OCI-LY7 (cell line): Measurements from ENCODE around the gene PAX7. TPM values are rescaled to one million over a fixed set of nuclear protein-coding genes. Genes with fewer than 3 reads are reported as not detected.

ENCODE experiments used
- BruUV-seq: library from RNA; stranded (reverse); fragments of 400-500 nt; replicated peaks from 2 replicates; lab custom pipeline; 2021; lab: Mats Ljungman, UMichigan
- CTCF ChIA-PET: fragments of 300-600 bp; sonication (Branson Sonifier 250); formaldehyde crosslinking; loops from one replicate; lab custom pipeline; 2022; ENCODE audit warnings: antibody characterized with exemption; ENCODE audit not compliant: unreplicated experiment; lab: Charles Lee
- POLR2A ChIA-PET: fragments of 300-600 bp; sonication (Branson Sonifier 250); formaldehyde crosslinking; loops from one replicate; lab custom pipeline; 2022; ENCODE audit warnings: antibody characterized with exemption; lab: Charles Lee
- DNase-seq: peaks from one replicate; pipeline ENCODE4 v3.0.0-alpha.2; 2015; ENCODE audit warnings: low spot score
- H2AFZ ChIP-seq: fragments of 200-600 bp; sonication (generic), shearing (Covaris generic); 2 replicates; pipeline ENCODE4 v1.6.1; 2014; ENCODE audit warnings: mild to moderate bottlenecking, antibody characterized with exemption, low read length, moderate library complexity
- H3K27ac ChIP-seq: fragments of 200-600 bp; sonication (generic); 2 replicates; pipeline ENCODE4 v1.5.1; 2014; ENCODE audit warnings: mixed run types, low read depth, mild to moderate bottlenecking, moderate library complexity, low read length, inconsistent platforms; ENCODE audit not compliant: poor library complexity, severe bottlenecking
- H3K36me3 ChIP-seq: fragments of 200-600 bp; sonication (generic); 2 replicates; pipeline ENCODE4 v1.6.1; 2014; ENCODE audit warnings: mild to moderate bottlenecking, antibody characterized with exemption, low read length, moderate library complexity, mixed read lengths; ENCODE audit not compliant: insufficient read depth
- H3K4me1 ChIP-seq: fragments of 200-600 bp; sonication (generic); 2 replicates; pipeline ENCODE4 v1.5.1; 2014; ENCODE audit warnings: mild to moderate bottlenecking, low read length; ENCODE audit not compliant: insufficient read depth, poor library complexity, severe bottlenecking
- H3K4me2 ChIP-seq: fragments of 200-600 bp; sonication (generic); 2 replicates; pipeline ENCODE4 v1.6.1; 2014; ENCODE audit warnings: mild to moderate bottlenecking, low read length
- H3K4me3 ChIP-seq: fragments of 200-600 bp; sonication (generic); 2 replicates; pipeline ENCODE4 v1.5.1; 2014; ENCODE audit warnings: mild to moderate bottlenecking, low read depth, low read length; ENCODE audit not compliant: poor library complexity, severe bottlenecking
- H3K79me2 ChIP-seq: fragments of 200-600 bp; sonication (generic); 2 replicates; pipeline ENCODE4 v1.6.1; 2016; ENCODE audit warnings: low read depth, mild to moderate bottlenecking, low read length, moderate library complexity, mixed read lengths; ENCODE audit not compliant: insufficient read depth
- H3K9me2 ChIP-seq: fragments of 200-600 bp; sonication (generic); 2 replicates; pipeline ENCODE4 v1.6.1; 2016; ENCODE audit warnings: mild to moderate bottlenecking, low read length, mixed read lengths; ENCODE audit not compliant: insufficient read depth
- H3K9me3 ChIP-seq: fragments of 200-600 bp; sonication (generic); 2 replicates; pipeline ENCODE4 v1.6.1; 2014; ENCODE audit warnings: mild to moderate bottlenecking, mixed run types, low read length, mixed read lengths
- H4K20me1 ChIP-seq: fragments of 200-600 bp; sonication (generic); 2 replicates; pipeline ENCODE4 v1.6.1; 2014; ENCODE audit warnings: mild to moderate bottlenecking, antibody characterized with exemption, low read length, moderate library complexity, mixed read lengths; ENCODE audit not compliant: insufficient read depth
- EZH2phosphoT487 ChIP-seq: fragments of 200-600 bp; sonication (generic); IDR thresholded peaks from 2 replicates; pipeline ENCODE4 v1.6.1; 2018; ENCODE audit warnings: low read depth, borderline replicate concordance, mild to moderate bottlenecking, mixed run types, antibody characterized with exemption, low read length, moderate library complexity, mixed read lengths
- intact Hi-C: fragments of 100-400 bp; cut with micrococcal nuclease; formaldehyde crosslinking; loops from one replicate; pipeline ENCODE4 v1.10.0; 2022; ENCODE audit not compliant: unreplicated experiment
- total RNA-seq, 2 experiments: library from RNA; depleted of rRNA in 1 of 2; stranded (reverse); fragments of >200 nt in 1 of 2; shearing (Covaris generic) in 1 of 2; gene quantifications; 2 replicates each; pipeline ENCODE4 v1.2.3, GENCODE V29; 2014 to 2022
- TF ChIP-seq, protein P1 (sequence below): fragments of 200-600 bp; sonication (generic); conservative IDR thresholded peaks from 2 replicates; pipeline ENCODE4 v1.5.1; 2014; ENCODE audit warnings: mild to moderate bottlenecking, antibody characterized with exemption, low read length, moderate library complexity, mixed read lengths

Gene PAX7
- total RNA-seq, 2 experiments from 2014 or later, result not detected

DNA sequence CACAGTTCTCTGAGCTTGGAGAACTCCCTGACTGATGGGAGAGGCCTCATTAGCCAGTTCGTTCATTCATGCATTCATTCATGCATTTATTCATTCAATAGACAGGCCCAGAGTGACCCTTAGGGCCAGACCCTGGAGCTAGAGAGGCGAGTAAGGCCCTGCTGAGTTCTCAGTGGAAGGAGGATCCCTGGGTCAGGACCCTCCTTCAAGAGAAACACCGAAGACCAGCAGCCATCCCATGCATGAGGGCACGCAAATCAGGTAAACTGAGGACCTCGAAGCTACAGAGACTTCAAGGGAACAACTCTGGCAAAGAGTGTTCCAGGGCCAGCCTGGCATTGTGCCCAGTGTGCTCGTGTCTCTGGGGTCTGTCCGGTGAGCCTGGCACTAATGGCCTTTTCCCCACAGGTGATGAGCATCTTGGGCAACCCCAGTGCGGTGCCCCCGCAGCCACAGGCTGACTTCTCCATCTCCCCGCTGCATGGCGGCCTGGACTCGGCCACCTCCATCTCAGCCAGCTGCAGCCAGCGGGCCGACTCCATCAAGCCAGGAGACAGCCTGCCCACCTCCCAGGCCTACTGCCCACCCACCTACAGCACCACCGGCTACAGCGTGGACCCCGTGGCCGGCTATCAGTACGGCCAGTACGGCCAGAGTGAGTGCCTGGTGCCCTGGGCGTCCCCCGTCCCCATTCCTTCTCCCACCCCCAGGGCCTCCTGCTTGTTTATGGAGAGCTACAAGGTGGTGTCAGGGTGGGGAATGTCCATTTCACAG, 104.8 kb downstream of the PAX7 start:
- CTCF ChIA-PET, result interaction anchor here (0.6 kb wide), 1 partner anchor 24 kb away, joined by 6 read pairs; no protein-coding TSS in a partner anchor

DNA sequence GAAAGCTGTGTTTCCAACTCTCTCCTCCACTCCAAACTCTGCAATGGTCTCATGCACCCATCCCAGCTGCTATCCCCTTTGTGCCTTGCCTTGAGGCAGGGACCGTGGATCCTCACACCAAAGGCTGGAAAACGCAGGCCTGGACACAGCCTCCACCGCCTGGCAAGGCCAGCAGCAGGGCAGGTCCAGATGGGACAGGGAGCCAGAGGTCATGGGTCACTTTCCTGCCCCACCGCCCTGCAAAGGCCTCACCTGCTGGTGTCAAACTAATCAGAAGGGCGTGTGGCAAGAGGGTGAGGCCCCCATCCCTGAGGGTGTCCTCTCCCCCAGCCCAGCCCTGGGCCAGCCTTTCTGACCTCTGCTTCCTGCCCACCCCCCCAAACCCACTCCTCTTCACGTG, 106.3 kb downstream of the PAX7 start:
- H3K36me3 ChIP-seq, result no peaks in the 10 kb centered on the region
- no peak overlapping the region for H2AFZ ChIP-seq
- CTCF ChIA-PET, result no interaction called here
- H3K27ac ChIP-seq, result no peak overlapping the region
- TF ChIP-seq, protein P1, sequence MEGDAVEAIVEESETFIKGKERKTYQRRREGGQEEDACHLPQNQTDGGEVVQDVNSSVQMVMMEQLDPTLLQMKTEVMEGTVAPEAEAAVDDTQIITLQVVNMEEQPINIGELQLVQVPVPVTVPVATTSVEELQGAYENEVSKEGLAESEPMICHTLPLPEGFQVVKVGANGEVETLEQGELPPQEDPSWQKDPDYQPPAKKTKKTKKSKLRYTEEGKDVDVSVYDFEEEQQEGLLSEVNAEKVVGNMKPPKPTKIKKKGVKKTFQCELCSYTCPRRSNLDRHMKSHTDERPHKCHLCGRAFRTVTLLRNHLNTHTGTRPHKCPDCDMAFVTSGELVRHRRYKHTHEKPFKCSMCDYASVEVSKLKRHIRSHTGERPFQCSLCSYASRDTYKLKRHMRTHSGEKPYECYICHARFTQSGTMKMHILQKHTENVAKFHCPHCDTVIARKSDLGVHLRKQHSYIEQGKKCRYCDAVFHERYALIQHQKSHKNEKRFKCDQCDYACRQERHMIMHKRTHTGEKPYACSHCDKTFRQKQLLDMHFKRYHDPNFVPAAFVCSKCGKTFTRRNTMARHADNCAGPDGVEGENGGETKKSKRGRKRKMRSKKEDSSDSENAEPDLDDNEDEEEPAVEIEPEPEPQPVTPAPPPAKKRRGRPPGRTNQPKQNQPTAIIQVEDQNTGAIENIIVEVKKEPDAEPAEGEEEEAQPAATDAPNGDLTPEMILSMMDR, result no peak
- TF ChIP-seq EZH2phosphoT487, result no peak
- no peak for DNase-seq
- H3K9me3 ChIP-seq, result no peaks in the 10 kb centered on the region
- POLR2A ChIA-PET, result no interaction called here
- H3K79me2 ChIP-seq, result no peaks in the 10 kb centered on the region
- H3K9me2 ChIP-seq, result no peaks in the 10 kb centered on the region
- H3K4me3 ChIP-seq, result no peak overlapping the region
- H3K4me1 ChIP-seq, result no peaks in the 10 kb centered on the region
- intact Hi-C loops, result no loop called here
- no peaks in the 10 kb centered on the region for H4K20me1 ChIP-seq
- H3K4me2 ChIP-seq, result no peak overlapping the region
- no TSS peak for BruUV-seq

More for the DNA sequence above, 104.8 kb downstream of the PAX7 start:
- no peaks in the 10 kb centered on the region for H3K9me2 ChIP-seq
- H3K4me2 ChIP-seq, result no peak overlapping the region
- intact Hi-C loops, result no loop called here
- TF ChIP-seq, protein P1, result no peak
- TF ChIP-seq EZH2phosphoT487, result no peak
- no peaks in the 10 kb centered on the region for H3K36me3 ChIP-seq
- no peak overlapping the region for H2AFZ ChIP-seq
- H3K4me3 ChIP-seq, result no peak overlapping the region
- no peaks in the 10 kb centered on the region for H4K20me1 ChIP-seq
- no peaks in the 10 kb centered on the region for H3K9me3 ChIP-seq
- no peak for DNase-seq
- no peaks in the 10 kb centered on the region for H3K79me2 ChIP-seq
- POLR2A ChIA-PET, result no interaction called here
- BruUV-seq, result no TSS peak
- H3K4me1 ChIP-seq, result no peaks in the 10 kb centered on the region
- no peak overlapping the region for H3K27ac ChIP-seq

DNA sequence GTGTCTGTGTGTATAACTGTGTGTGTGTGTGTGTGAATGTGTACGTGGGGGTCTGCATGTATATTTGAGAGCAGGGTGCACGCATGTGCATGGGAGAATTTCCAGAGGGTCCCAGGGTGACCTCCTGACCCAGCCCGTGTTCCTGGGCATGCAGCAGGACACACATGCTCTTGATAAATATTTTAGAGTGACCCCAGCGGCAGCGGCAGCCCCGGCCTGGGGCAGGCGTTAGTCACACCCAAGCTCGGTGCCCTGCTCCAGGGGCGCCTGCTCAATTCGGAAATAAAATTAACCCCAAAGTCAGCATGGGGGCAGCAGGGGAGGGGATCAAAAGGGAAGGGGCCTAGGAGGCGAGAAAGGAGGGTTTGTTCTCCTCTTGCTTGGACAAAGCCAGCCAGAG, 107.5 kb downstream of the PAX7 start:
- intact Hi-C loops, result no loop called here
- CTCF ChIA-PET, result no interaction called here
- Histone ChIP-seq H3K9me2 (no peaks in the 10 kb centered on the region), H4K20me1 (no peaks in the 10 kb centered on the region), H3K79me2 (no peaks in the 10 kb centered on the region), H2AFZ (no peak overlapping the region), H3K4me1 (no peaks in the 10 kb centered on the region), H3K36me3 (no peaks in the 10 kb centered on the region), H3K27ac (no peak overlapping the region), H3K4me2 (no peak overlapping the region), H3K9me3 (no peaks in the 10 kb centered on the region), H3K4me3 (no peak overlapping the region)
- POLR2A ChIA-PET, result no interaction called here
- TF ChIP-seq, protein P1, result no peak
- no peak for TF ChIP-seq EZH2phosphoT487
- no peak for DNase-seq
- BruUV-seq, result no TSS peak
